Amygdala (tissue), 56 donors: Measurements from ENCODE around the gene AGXT.

ENCODE experiments used
- DNase-seq, 56 donors: peaks; one replicate each; lab custom pipeline; 2025; lab: John Stamatoyannopoulos, UW

AGXT gene

DNA sequence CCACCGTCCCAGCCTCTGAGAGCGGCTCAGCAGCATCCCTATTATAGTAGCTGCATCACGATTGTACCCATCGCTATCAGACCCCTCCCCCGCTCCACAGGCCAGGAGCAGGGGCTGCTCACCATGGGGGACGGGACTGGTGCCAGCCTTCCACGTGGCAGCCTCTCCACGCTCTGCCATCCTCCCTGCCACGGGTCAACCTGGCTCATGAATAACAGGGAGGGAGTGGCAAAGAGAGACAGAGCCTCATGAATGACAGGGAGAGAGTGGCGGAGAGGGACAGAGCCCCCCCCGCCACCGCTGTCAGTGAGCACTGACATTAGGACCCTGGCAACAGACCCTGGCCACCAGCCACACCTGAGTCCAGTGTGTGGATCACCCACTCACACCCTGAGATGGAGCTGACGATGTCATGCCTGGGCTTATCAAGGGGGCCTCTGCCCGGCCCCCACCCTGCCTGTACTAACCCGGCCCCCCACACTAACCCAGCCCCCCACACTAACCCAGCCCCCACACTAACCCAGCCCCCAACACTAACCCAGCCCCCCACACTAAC is 54.4 kb downstream of the AGXT start:
- peak in 1 of 56 donors; percentile 15 for DNase-seq

- DNase-seq, result no peak
Observed at GRCh38 chr2:240925191-240925567, 56.6 kb downstream of the AGXT start.

GRCh38 chr2:240925568-240926515 is 57.2 kb downstream of the AGXT start:
- no peak for DNase-seq

DNA sequence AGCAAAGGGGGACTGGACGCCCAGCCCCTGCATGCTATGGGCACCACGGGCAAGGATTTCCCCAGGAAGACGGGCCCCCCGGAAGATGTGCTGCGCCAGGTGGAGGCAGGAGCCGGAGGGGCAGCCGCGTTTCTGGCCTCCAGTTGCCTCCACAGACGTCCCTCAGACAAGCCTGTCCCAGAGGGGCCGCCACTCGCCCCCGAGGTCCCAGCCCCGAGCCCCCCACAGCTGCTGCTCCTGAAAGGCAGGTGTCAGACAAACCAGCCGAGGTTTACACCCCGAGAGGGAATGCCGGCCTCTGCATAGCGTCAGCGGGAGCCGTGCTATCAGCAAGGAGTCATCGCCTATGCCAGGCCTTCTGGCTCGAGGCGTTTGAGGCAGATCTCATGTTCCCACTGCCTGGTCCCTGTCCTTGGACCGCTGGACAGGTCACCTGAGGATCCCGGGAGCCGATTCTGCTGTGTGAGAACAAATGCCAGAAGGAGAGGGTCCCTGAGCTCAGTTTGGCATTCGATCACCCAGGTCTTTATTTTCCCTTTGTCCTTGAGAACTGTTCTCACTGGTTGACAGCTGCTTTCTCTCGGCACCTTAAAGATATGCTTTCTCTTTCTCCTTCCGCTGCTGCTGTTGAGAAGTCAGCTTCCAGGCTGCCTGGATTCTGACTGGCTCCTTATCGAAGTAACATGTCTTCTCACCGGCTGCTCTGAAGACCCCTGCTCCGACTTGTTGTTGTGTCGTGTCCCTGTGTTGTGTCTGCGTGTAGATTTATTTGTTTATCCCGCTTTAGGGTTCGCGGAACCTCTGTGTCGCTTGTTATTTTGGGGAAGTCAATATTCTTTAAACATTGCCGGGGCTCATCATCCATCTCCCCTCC is 58.1 kb downstream of the AGXT start:
- no peak for DNase-seq

- no peak for DNase-seq
Observed at GRCh38 chr2:240927390-240927781, 58.8 kb downstream of the AGXT start.

GRCh38 chr2:240928476-240929363 is 60.1 kb downstream of the AGXT start:
- no peak for DNase-seq

DNA sequence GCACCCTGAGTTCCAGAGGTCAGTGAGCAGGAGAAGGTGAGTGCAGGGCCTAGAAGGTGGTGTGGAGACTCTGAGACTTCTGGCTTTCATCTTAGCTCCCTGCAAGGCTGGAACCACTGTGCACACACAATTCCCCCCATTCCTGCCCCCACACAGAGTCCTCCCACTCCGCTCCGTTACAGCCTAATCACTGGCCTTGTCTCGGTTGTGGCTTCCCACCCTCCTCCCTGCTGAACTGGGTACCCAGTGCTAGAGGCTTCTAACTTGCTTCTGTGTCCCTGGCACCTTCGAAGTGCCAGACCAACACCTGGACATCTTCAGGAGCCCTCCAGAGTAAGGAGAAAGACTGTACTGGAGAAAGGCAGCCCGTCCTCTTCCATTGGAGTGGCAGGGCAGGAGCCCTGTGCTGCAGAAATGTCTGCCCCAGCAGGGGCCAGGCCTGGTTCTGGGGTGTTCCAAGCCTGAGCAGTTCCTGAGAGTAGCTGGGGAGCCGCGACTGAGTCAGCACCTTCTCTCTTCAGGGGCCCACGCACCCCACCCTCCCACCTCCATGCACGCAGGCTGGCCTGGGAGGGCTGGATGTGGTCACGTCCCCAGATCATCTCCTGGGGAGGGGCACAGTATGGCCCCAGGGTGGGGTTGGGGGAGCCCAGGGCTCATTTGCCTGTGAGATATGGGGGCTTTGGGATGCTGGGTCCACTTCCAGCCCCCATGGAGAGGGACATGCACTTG is 60.9 kb downstream of the AGXT start:
- no peak for DNase-seq
